ENCODE measurements around the gene PGBD5. TPM values are rescaled to one million over a fixed set of nuclear protein-coding genes. Genes with fewer than 3 reads are reported as not detected.

PGBD5 gene
- polyA plus RNA-seq, 3 donors: 0.44 TPM; not detected in 2

- peaks cover 9 to 17% (median 13%) of the 10 kb centered on the region in 7 donors for H3K9me3 Mint-ChIP-seq
- intact Hi-C loops (cut with micrococcal nuclease): no loop called here
- H3K27me3 Mint-ChIP-seq (ENCODE audit: low read depth in 3 of 3): peaks cover 7 to 16% (median 10%) of the 10 kb centered on the region in 3 donors
These were observed 44.1 kb downstream of the PGBD5 start for GRCh38 chr1:230382001-230382491.

GRCh38 chr1:230381585-230381984, 44.5 kb downstream of the PGBD5 start:
- Mint-ChIP-seq H3K36me3 (no peaks in the 10 kb centered on the region), H3K9me3 (peaks cover 9 to 17% (median 13%) of the 10 kb centered on the region in 7 donors), H3K27me3 (ENCODE audit: low read depth in 3 of 3) (peaks cover 7 to 16% (median 10%) of the 10 kb centered on the region in 3 donors), H3K27ac (no peak overlapping the region), H3K4me3 (no peak overlapping the region), H3K4me1 (no peaks in the 10 kb centered on the region)
- no peak overlapping the region for H3K4me3 ChIP-seq (replicated peaks in 1 of 3; ENCODE audit: low read depth in 2 of 3, low read length in 3 of 3)
- WGBS (ENCODE audit: insufficient coverage): 30% methylated on average over 6 of the region's 6 CpGs
- no peaks in the 10 kb centered on the region for H3K36me3 ChIP-seq (replicated peaks in 1 of 2; ENCODE audit: control insufficient read depth in 1 of 2, insufficient read depth in 2 of 2, low read length in 2 of 2)
- no peak overlapping the region for H3K9ac ChIP-seq (ENCODE audit: insufficient read depth, low read length, poor library complexity, severe bottlenecking)
- H3K79me2 ChIP-seq (ENCODE audit: insufficient read depth, low read length): no peaks in the 10 kb centered on the region
- no peak for DNase-seq
- no peaks in the 10 kb centered on the region for H3K4me1 ChIP-seq (ENCODE audit: control insufficient read depth in 1 of 2, insufficient read depth in 2 of 2, low read length in 2 of 2)
- H3K27me3 ChIP-seq (ENCODE audit: control insufficient read depth in 2 of 2, insufficient read depth in 2 of 2, low read length in 2 of 2): no peaks in the 10 kb centered on the region
- peaks cover 13 to 19% of the 10 kb centered on the region in 2 donors for H3K9me3 ChIP-seq (replicated peaks in 1 of 2; ENCODE audit: control insufficient read depth in 1 of 2, insufficient read depth in 1 of 2, low read length in 2 of 2)
- no peak overlapping the region for H2AFZ ChIP-seq (ENCODE audit: insufficient read depth, low read depth, low read length, poor library complexity, severe bottlenecking)
- no peak overlapping the region for H3K4me2 ChIP-seq (replicated peaks; ENCODE audit: extremely low read depth, low read length, poor library complexity, severe bottlenecking)
- TF ChIP-seq CTCF (IDR thresholded peaks at IDR 0.05): no peak
- intact Hi-C loops (cut with micrococcal nuclease): no loop called here
- H3K27ac ChIP-seq (ENCODE audit: low read depth in 1 of 2, low read length in 2 of 2): no peak overlapping the region
- H4K20me1 ChIP-seq (ENCODE audit: insufficient read depth, low read length): no peaks in the 10 kb centered on the region

More at GRCh38 chr1:230382001-230382491, 44.1 kb downstream of the PGBD5 start:
- WGBS (ENCODE audit: insufficient coverage): 80% methylated on average over 3 of the region's 7 CpGs
- H3K4me1 Mint-ChIP-seq: no peaks in the 10 kb centered on the region
- DNase-seq: no peak
- Histone ChIP-seq H3K4me3 (replicated peaks in 1 of 3; ENCODE audit: low read depth in 2 of 3, low read length in 3 of 3) (no peak overlapping the region), H3K4me1 (ENCODE audit: control insufficient read depth in 1 of 2, insufficient read depth in 2 of 2, low read length in 2 of 2) (no peaks in the 10 kb centered on the region), H3K36me3 (replicated peaks in 1 of 2; ENCODE audit: control insufficient read depth in 1 of 2, insufficient read depth in 2 of 2, low read length in 2 of 2) (no peaks in the 10 kb centered on the region), H3K4me2 (replicated peaks; ENCODE audit: extremely low read depth, low read length, poor library complexity, severe bottlenecking) (no peak overlapping the region), H3K27me3 (ENCODE audit: control insufficient read depth in 2 of 2, insufficient read depth in 2 of 2, low read length in 2 of 2) (no peaks in the 10 kb centered on the region), H3K9me3 (replicated peaks in 1 of 2; ENCODE audit: control insufficient read depth in 1 of 2, insufficient read depth in 1 of 2, low read length in 2 of 2) (peaks cover 13 to 19% of the 10 kb centered on the region in 2 donors), H2AFZ (ENCODE audit: insufficient read depth, low read depth, low read length, poor library complexity, severe bottlenecking) (no peak overlapping the region), H3K79me2 (ENCODE audit: insufficient read depth, low read length) (no peaks in the 10 kb centered on the region), H4K20me1 (ENCODE audit: insufficient read depth, low read length) (no peaks in the 10 kb centered on the region), H3K27ac (ENCODE audit: low read depth in 1 of 2, low read length in 2 of 2) (no peak overlapping the region), H3K9ac (ENCODE audit: insufficient read depth, low read length, poor library complexity, severe bottlenecking) (no peak overlapping the region)
- H3K36me3 Mint-ChIP-seq: no peaks in the 10 kb centered on the region
- H3K27ac Mint-ChIP-seq: no peak overlapping the region
- no peak overlapping the region for H3K4me3 Mint-ChIP-seq
- no peak for TF ChIP-seq CTCF (IDR thresholded peaks at IDR 0.05)

All from CD14-positive monocyte (primary cell).